ENCODE measurements around the gene ZNF425. TPM values are rescaled to one million over a fixed set of nuclear protein-coding genes. Genes with fewer than 3 reads are reported as not detected.

ZNF425 gene
- total and polyA plus RNA-seq, 4 donors = 0.25 to 0.98 (median 0.58) TPM

DNA sequence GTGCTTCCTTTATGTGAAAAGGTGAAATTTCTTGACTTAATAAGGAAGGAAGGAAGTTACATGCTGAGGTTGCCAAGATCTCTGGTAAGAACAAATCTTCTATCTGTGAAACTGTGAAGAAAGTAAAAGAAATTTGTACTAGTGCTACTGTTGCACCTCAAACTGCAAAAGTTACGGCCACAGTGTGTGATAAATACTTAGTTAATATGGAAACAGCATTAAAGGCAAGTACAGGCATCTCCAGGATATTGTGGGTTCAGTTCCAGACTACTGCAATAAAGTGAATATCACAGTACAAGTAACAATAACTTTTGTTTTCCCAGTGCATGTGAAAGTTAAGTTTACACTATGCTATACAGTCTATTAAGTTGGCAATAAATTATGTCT is 46.4 kb upstream of the ZNF425 start:
- 87% methylated on average over 1 of the region's 1 CpG for WGBS
- DNase-seq (ENCODE audit: low spot score) = no peak
- no peak for TF ChIP-seq RAD21 (IDR thresholded peaks at IDR 0.05)
- TF ChIP-seq, protein P1, sequence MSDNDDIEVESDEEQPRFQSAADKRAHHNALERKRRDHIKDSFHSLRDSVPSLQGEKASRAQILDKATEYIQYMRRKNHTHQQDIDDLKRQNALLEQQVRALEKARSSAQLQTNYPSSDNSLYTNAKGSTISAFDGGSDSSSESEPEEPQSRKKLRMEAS (IDR thresholded peaks at IDR 0.05) = no peak
- no peak for TF ChIP-seq GABPA (IDR thresholded peaks at IDR 0.05 in 1 of 2, conservative IDR thresholded peaks at IDR 0.05 in 1 of 2)
- no peak for TF ChIP-seq FOXA1 (IDR thresholded peaks at IDR 0.05)
- no peak for TF ChIP-seq JUND (IDR thresholded peaks at IDR 0.05)
- no peak for TF ChIP-seq EGR1 (IDR thresholded peaks at IDR 0.05; ENCODE audit: low read depth in 2 of 2)
- no peak for TF ChIP-seq SP1 (IDR thresholded peaks at IDR 0.05)
- no peak for TF ChIP-seq TAF1 (conservative IDR thresholded peaks at IDR 0.05)
- no peak for TF ChIP-seq YY1 (IDR thresholded peaks at IDR 0.05)
- TF ChIP-seq, protein P2, sequence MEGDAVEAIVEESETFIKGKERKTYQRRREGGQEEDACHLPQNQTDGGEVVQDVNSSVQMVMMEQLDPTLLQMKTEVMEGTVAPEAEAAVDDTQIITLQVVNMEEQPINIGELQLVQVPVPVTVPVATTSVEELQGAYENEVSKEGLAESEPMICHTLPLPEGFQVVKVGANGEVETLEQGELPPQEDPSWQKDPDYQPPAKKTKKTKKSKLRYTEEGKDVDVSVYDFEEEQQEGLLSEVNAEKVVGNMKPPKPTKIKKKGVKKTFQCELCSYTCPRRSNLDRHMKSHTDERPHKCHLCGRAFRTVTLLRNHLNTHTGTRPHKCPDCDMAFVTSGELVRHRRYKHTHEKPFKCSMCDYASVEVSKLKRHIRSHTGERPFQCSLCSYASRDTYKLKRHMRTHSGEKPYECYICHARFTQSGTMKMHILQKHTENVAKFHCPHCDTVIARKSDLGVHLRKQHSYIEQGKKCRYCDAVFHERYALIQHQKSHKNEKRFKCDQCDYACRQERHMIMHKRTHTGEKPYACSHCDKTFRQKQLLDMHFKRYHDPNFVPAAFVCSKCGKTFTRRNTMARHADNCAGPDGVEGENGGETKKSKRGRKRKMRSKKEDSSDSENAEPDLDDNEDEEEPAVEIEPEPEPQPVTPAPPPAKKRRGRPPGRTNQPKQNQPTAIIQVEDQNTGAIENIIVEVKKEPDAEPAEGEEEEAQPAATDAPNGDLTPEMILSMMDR (IDR thresholded peaks at IDR 0.05; ENCODE audit: low read depth, low read length, missing input control) = no peak
- TF ChIP-seq, protein P3, sequence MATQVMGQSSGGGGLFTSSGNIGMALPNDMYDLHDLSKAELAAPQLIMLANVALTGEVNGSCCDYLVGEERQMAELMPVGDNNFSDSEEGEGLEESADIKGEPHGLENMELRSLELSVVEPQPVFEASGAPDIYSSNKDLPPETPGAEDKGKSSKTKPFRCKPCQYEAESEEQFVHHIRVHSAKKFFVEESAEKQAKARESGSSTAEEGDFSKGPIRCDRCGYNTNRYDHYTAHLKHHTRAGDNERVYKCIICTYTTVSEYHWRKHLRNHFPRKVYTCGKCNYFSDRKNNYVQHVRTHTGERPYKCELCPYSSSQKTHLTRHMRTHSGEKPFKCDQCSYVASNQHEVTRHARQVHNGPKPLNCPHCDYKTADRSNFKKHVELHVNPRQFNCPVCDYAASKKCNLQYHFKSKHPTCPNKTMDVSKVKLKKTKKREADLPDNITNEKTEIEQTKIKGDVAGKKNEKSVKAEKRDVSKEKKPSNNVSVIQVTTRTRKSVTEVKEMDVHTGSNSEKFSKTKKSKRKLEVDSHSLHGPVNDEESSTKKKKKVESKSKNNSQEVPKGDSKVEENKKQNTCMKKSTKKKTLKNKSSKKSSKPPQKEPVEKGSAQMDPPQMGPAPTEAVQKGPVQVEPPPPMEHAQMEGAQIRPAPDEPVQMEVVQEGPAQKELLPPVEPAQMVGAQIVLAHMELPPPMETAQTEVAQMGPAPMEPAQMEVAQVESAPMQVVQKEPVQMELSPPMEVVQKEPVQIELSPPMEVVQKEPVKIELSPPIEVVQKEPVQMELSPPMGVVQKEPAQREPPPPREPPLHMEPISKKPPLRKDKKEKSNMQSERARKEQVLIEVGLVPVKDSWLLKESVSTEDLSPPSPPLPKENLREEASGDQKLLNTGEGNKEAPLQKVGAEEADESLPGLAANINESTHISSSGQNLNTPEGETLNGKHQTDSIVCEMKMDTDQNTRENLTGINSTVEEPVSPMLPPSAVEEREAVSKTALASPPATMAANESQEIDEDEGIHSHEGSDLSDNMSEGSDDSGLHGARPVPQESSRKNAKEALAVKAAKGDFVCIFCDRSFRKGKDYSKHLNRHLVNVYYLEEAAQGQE (IDR thresholded peaks at IDR 0.05) = no peak
- H3K27ac ChIP-seq (ENCODE audit: low read depth in 1 of 2, low read length in 2 of 2) = no peak overlapping the region
- no peaks in the 10 kb centered on the region for H3K27me3 ChIP-seq (ENCODE audit: control insufficient read depth in 4 of 4, insufficient read depth in 4 of 4, low read length in 3 of 4)
- no peak overlapping the region for H3K9ac ChIP-seq (ENCODE audit: low read depth in 1 of 2, low read length in 2 of 2)
- no peaks in the 10 kb centered on the region for H3K4me1 ChIP-seq (ENCODE audit: control insufficient read depth in 4 of 4, insufficient read depth in 4 of 4, low read length in 3 of 4)
- no peaks in the 10 kb centered on the region for H3K9me3 ChIP-seq (ENCODE audit: control insufficient read depth in 4 of 4, low read length in 3 of 4)
- peaks cover 6 to 37% (median 29%) of the 10 kb centered on the region in 4 donors for H3K36me3 ChIP-seq (ENCODE audit: control insufficient read depth in 4 of 4, insufficient read depth in 3 of 4, low read depth in 1 of 4, low read length in 3 of 4)
- H3K4me3 ChIP-seq (ENCODE audit: low read depth in 1 of 3, low read length in 3 of 3) = no peak overlapping the region

DNA sequence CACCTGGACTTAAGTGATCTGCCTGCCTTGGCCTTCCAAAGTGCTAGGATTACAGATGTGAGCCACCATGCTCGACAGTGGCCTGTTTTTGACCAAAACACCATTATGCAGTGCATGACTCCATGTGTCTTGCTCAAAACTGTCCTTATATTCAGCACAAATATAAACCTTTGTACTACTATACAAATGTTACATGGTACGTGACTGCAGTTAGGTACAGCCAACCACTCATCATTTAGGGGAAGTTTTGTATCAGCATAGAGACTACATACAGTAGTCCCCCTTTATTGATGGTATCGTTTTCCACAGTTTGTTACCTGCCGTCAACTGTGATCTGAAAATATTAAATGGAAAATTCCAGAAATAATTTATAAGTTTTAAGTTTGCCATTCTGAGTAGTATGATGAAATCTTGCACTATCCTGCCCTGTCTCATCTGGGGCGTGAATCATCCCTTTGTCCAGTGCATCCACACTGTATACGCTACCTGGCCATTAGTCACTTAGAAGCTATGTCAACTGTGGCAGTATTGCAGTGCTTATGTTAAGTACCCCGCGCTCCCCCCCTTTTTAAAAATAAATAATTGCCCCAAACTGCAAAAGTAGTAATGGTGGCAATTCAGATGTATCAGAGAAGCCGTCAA is 45.9 kb upstream of the ZNF425 start:
- Histone ChIP-seq H3K9ac (ENCODE audit: low read depth in 1 of 2, low read length in 2 of 2) (no peak overlapping the region), H3K4me1 (ENCODE audit: control insufficient read depth in 4 of 4, insufficient read depth in 4 of 4, low read length in 3 of 4) (no peaks in the 10 kb centered on the region), H3K27me3 (ENCODE audit: control insufficient read depth in 4 of 4, insufficient read depth in 4 of 4, low read length in 3 of 4) (no peaks in the 10 kb centered on the region), H3K36me3 (ENCODE audit: control insufficient read depth in 4 of 4, insufficient read depth in 3 of 4, low read depth in 1 of 4, low read length in 3 of 4) (peaks cover 9 to 41% (median 28%) of the 10 kb centered on the region in 4 donors), H3K27ac (ENCODE audit: low read depth in 1 of 2, low read length in 2 of 2) (no peak overlapping the region), H3K4me3 (ENCODE audit: low read depth in 1 of 3, low read length in 3 of 3) (no peak overlapping the region), H3K9me3 (ENCODE audit: control insufficient read depth in 4 of 4, low read length in 3 of 4) (no peaks in the 10 kb centered on the region)
- WGBS = 82% methylated on average over 9 of the region's 9 CpGs
- DNase-seq (ENCODE audit: low spot score) = no peak
- TF ChIP-seq NR2F2 (IDR thresholded peaks at IDR 0.05) (no peak), RXRA (IDR thresholded peaks at IDR 0.05) (no peak), GABPA (IDR thresholded peaks at IDR 0.05 in 1 of 2, conservative IDR thresholded peaks at IDR 0.05 in 1 of 2) (no peak), FOXA2 (IDR thresholded peaks at IDR 0.05) (no peak), YY1 (IDR thresholded peaks at IDR 0.05) (no peak), HNF4G (IDR thresholded peaks at IDR 0.05) (no peak), HNF4A (conservative IDR thresholded peaks at IDR 0.05) (no peak), FOXA1 (IDR thresholded peaks at IDR 0.05) (no peak), SP1 (IDR thresholded peaks at IDR 0.05) (no peak)
- TF ChIP-seq, protein P3 (IDR thresholded peaks at IDR 0.05) = no peak
- TF ChIP-seq, protein P4, sequence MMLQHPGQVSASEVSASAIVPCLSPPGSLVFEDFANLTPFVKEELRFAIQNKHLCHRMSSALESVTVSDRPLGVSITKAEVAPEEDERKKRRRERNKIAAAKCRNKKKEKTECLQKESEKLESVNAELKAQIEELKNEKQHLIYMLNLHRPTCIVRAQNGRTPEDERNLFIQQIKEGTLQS (IDR thresholded peaks at IDR 0.05) = no peak
- TF ChIP-seq, protein P5, sequence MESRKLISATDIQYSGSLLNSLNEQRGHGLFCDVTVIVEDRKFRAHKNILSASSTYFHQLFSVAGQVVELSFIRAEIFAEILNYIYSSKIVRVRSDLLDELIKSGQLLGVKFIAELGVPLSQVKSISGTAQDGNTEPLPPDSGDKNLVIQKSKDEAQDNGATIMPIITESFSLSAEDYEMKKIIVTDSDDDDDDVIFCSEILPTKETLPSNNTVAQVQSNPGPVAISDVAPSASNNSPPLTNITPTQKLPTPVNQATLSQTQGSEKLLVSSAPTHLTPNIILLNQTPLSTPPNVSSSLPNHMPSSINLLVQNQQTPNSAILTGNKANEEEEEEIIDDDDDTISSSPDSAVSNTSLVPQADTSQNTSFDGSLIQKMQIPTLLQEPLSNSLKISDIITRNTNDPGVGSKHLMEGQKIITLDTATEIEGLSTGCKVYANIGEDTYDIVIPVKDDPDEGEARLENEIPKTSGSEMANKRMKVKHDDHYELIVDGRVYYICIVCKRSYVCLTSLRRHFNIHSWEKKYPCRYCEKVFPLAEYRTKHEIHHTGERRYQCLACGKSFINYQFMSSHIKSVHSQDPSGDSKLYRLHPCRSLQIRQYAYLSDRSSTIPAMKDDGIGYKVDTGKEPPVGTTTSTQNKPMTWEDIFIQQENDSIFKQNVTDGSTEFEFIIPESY (IDR thresholded peaks at IDR 0.05) = no peak
- TF ChIP-seq, protein P2 (IDR thresholded peaks at IDR 0.05; ENCODE audit: low read depth, low read length, missing input control) = no peak
